VCaP (cell line): ENCODE measurements around the gene FAM89B.

Source experiments
- H3K27ac ChIP-seq: fragments of 450-650 bp; 2 replicates; pipeline ENCODE4 v1.5.1; 2017
- CTCF ChIP-seq: fragments of 450-650 bp; conservative IDR thresholded peaks from 2 replicates; pipeline ENCODE4 v1.5.1; 2017; ENCODE audit warnings: mild to moderate bottlenecking, moderate library complexity

The FAM89B gene

GRCh38 chr11:65541093-65541982 lies 31.0 kb upstream of the FAM89B start:
- H3K27ac ChIP-seq: peak overlapping the region; percentile 98
- TF ChIP-seq CTCF: no peak; the same call in none of the 2 replicates

GRCh38 chr11:65542738-65543390 lies 29.5 kb upstream of the FAM89B start:
- peak overlapping the region; percentile 98 for H3K27ac ChIP-seq
- no peak for TF ChIP-seq CTCF

- peak overlapping the region; percentile 98 for H3K27ac ChIP-seq
- TF ChIP-seq CTCF: no peak
Observed at GRCh38 chr11:65545853-65546216, 26.5 kb upstream of the FAM89B start.

- TF ChIP-seq CTCF: no peak
- peak overlapping the region; percentile 98 for H3K27ac ChIP-seq
Observed at GRCh38 chr11:65546217-65546958, 25.9 kb upstream of the FAM89B start.

GRCh38 chr11:65547446-65548125 lies 24.8 kb upstream of the FAM89B start:
- peak overlapping the region; percentile 98 for H3K27ac ChIP-seq
- no peak for TF ChIP-seq CTCF

- H3K27ac ChIP-seq: no peak overlapping the region
- no peak for TF ChIP-seq CTCF
Observed at GRCh38 chr11:65548395-65548794, 23.9 kb upstream of the FAM89B start.
